MM.1S (cell line): Measurements from ENCODE around the gene AP5S1.

Experiments used
- EZH2phosphoT487 ChIP-seq: fragments of 300-600 bp; sonication (generic); IDR thresholded peaks from 2 replicates; pipeline ENCODE4 v1.6.1; 2018; ENCODE audit warnings: antibody characterized with exemption, low read length
- TF ChIP-seq, protein P1 (sequence below): fragments of 300-600 bp; sonication (generic); IDR thresholded peaks from 2 replicates; pipeline ENCODE4 v1.5.1; 2016; ENCODE audit warnings: antibody characterized with exemption, low read length, mixed read lengths

DNA sequence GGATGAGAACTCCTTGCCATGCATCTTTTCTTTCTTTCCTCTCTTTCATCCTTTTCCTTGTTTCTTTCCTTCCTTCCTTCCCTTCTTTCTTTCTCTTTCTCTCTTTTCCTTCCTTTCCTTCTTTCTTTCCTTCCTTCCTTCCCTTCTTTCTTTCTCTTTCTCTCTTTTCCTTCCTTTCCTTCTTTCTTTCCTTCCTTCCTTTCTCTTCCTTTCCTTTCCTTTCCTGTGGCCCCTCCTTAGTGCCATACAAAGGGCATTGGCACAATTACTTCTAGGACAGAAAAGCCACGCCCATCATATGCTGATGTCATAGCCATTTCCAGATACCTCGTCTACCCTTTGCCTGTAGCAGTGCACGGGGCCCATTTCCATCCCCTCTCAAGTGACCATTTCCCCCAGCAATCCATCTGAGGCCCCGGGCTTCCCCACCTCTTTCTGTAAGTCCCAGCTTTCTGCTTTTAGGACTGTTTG is 31.6 kb upstream of the AP5S1 start:
- TF ChIP-seq, protein P1, sequence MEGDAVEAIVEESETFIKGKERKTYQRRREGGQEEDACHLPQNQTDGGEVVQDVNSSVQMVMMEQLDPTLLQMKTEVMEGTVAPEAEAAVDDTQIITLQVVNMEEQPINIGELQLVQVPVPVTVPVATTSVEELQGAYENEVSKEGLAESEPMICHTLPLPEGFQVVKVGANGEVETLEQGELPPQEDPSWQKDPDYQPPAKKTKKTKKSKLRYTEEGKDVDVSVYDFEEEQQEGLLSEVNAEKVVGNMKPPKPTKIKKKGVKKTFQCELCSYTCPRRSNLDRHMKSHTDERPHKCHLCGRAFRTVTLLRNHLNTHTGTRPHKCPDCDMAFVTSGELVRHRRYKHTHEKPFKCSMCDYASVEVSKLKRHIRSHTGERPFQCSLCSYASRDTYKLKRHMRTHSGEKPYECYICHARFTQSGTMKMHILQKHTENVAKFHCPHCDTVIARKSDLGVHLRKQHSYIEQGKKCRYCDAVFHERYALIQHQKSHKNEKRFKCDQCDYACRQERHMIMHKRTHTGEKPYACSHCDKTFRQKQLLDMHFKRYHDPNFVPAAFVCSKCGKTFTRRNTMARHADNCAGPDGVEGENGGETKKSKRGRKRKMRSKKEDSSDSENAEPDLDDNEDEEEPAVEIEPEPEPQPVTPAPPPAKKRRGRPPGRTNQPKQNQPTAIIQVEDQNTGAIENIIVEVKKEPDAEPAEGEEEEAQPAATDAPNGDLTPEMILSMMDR, result no peak
- TF ChIP-seq EZH2phosphoT487, result no peak
